Gastrocnemius medialis (tissue), 4 donors: ENCODE data around the gene LMO2. TPM values are rescaled to one million over a fixed set of nuclear protein-coding genes. Genes with fewer than 3 reads are reported as not detected.
"Not testable (repeated sequence)": the region's sequence is repeated elsewhere in the genome, so short reads cannot be mapped to it uniquely, and the experiment has no call there.

Experiments used
- ATAC-seq, 2 donors: fragments of 150-250 bp; one replicate each; pipeline ENCODE4 v1.9.1; 2016
- DNase-seq, 2 donors: peaks; one replicate each; pipeline ENCODE4 v3.0.0-alpha.2; 2019
- H3K27ac ChIP-seq, 4 donors: fragments of 200-600 bp; sonication (generic); 1 replicate in 1 of 4; 2 replicates in 3 of 4; pipeline ENCODE4 v1.5.1; 2016 to 2018; ENCODE audit warnings: mild to moderate bottlenecking in 2 of 4, moderate library complexity in 1 of 4
- H3K27me3 ChIP-seq, 3 donors: fragments of 200-600 bp; sonication (generic) in 2 of 3; 1 replicate in 1 of 3; 2 replicates in 2 of 3; pipeline versions ENCODE4 v1.5.1 to v1.6.0; 2016 to 2019; ENCODE audit warnings: mild to moderate bottlenecking in 1 of 3, moderate library complexity in 1 of 3
- H3K36me3 ChIP-seq, 2 donors: fragments of 200-600 bp; sonication (generic) in 1 of 2; one replicate each; pipeline ENCODE4 v1.5.1; 2017 to 2018
- H3K4me1 ChIP-seq, 2 donors: fragments of 200-600 bp; sonication (generic) in 1 of 2; one replicate each; pipeline ENCODE4 v1.5.1; 2016 to 2017; ENCODE audit warnings: mild to moderate bottlenecking in 2 of 2
- H3K4me3 ChIP-seq, 4 donors: fragments of 200-600 bp; sonication (generic) in 3 of 4; 1 replicate in 1 of 4; 2 replicates in 3 of 4; pipeline ENCODE4 v1.5.1; 2016 to 2019; ENCODE audit warnings: mild to moderate bottlenecking in 2 of 4
- H3K9me3 ChIP-seq, 3 donors: fragments of 200-600 bp; sonication (generic) in 2 of 3; 1 replicate in 1 of 3; 2 replicates in 2 of 3; pipeline ENCODE4 v1.5.1; 2016 to 2019
- POLR2A ChIP-seq, 2 donors: fragments of 450-650 bp; IDR thresholded peaks; one replicate each; pipeline ENCODE4 v1.6.1; 2017; ENCODE audit warnings: antibody characterized with exemption in 2 of 2, mild to moderate bottlenecking in 2 of 2, moderate library complexity in 2 of 2
- in situ Hi-C, 4 donors: fragments of 200-750 bp; cut with MboI; loops; one replicate each; pipeline versions ENCODE4 v1.15.0 to v1.8.0; 2017; ENCODE audit warnings: low sequenced_read_pairs in 4 of 4
- intact Hi-C: fragments of 100-400 bp; cut with DNase I; formaldehyde crosslinking; loops from one replicate; pipeline ENCODE4 v1.15.1; 2023; ENCODE audit warnings: low total_unique reads
- total RNA-seq, 4 donors: library from RNA; depleted of rRNA; stranded (reverse); fragments of >200 nt; gene quantifications; one replicate each; pipeline versions ENCODE4 v1.1.0 to v1.2.3, GENCODE V29; 2016
- TF ChIP-seq, protein P1 (sequence below), 5 experiments: fragments of 450-650 bp in 3 of 5; fragments of 200-600 bp in 2 of 5; sonication (generic) in 2 of 5; IDR thresholded peaks in 4 of 5; conservative IDR thresholded peaks in 1 of 5; 1 replicate in 4 of 5; 2 replicates in 1 of 5; pipeline ENCODE4 v1.5.1; 2016 to 2019; ENCODE audit warnings: antibody characterized with exemption in 5 of 5, mild to moderate bottlenecking in 3 of 5, moderate library complexity in 3 of 5

LMO2 gene
- total RNA-seq, 4 donors from 2014 or later = 5.3 to 41.9 (median 19.2) TPM

DNA sequence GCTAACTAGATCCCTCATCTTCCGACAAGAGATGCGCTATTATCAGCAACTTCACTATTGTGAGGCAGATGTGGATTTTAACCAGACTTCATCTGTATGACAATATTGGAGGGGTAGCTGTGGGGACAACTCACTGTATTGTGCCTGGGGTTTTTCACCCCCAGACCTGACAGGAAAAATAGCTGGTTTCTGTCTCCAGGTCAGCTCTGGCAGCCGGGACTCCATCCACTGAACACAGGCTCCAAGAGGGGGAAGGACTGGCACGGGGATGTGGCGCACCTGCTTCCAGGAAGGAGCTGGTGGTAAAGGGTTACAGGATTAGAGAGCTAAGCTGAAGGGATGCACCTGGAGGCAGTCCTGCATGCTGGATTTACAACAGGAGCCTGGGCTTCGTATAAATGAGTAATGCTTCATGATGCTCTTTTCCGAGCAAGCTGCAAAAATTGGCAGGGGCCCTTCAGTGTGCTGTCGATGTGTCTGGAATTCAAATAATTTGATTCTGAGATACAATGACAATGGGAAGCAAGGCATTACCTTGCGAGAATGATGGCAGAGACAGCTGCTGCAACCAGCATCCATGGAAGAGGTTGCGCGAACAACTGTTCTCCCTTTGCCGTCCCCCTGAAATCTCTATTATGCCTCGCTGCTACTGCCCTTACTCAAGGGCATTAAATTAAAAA is 49.5 kb downstream of the LMO2 start:
- Histone ChIP-seq H3K27ac (no peak overlapping the region), H3K27me3 (peaks cover 0 to 13% (median 4%) of the 10 kb centered on the region in 3 donors), H3K4me3 (no peak overlapping the region), H3K4me1 (no peaks in the 10 kb centered on the region), H3K9me3 (no peaks in the 10 kb centered on the region), H3K36me3 (no peaks in the 10 kb centered on the region)
- no peak for ATAC-seq
- no peak for DNase-seq
- in situ Hi-C loops (no loop called here), intact Hi-C loops (no loop called here)
- no peak for TF ChIP-seq POLR2A (IDR thresholded peaks at IDR 0.05)
- TF ChIP-seq, protein P1, sequence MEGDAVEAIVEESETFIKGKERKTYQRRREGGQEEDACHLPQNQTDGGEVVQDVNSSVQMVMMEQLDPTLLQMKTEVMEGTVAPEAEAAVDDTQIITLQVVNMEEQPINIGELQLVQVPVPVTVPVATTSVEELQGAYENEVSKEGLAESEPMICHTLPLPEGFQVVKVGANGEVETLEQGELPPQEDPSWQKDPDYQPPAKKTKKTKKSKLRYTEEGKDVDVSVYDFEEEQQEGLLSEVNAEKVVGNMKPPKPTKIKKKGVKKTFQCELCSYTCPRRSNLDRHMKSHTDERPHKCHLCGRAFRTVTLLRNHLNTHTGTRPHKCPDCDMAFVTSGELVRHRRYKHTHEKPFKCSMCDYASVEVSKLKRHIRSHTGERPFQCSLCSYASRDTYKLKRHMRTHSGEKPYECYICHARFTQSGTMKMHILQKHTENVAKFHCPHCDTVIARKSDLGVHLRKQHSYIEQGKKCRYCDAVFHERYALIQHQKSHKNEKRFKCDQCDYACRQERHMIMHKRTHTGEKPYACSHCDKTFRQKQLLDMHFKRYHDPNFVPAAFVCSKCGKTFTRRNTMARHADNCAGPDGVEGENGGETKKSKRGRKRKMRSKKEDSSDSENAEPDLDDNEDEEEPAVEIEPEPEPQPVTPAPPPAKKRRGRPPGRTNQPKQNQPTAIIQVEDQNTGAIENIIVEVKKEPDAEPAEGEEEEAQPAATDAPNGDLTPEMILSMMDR (IDR thresholded peaks at IDR 0.05 in 4 of 5, conservative IDR thresholded peaks at IDR 0.05 in 1 of 5) = no peak

DNA sequence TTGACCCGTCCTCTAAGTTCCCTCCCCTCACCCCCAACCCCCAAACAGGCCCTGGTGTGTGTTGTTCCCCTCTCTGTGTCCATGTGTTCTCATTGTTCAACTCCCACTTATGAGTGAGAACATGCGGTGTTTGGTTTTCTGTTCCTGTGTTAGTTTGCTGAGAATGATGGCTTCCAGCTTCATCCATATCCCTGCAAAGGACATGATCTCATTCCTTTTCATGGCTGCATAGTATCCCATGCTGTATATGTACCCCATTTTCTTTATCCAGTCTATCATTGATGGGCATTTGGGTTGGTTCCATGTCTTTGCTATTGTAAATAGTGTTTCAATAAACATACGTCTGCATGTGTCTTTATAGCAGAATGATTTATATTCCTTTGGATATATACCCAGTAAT is 53.6 kb downstream of the LMO2 start:
- in situ Hi-C loops, H3K9me3 ChIP-seq: not testable (repeated sequence)

DNA sequence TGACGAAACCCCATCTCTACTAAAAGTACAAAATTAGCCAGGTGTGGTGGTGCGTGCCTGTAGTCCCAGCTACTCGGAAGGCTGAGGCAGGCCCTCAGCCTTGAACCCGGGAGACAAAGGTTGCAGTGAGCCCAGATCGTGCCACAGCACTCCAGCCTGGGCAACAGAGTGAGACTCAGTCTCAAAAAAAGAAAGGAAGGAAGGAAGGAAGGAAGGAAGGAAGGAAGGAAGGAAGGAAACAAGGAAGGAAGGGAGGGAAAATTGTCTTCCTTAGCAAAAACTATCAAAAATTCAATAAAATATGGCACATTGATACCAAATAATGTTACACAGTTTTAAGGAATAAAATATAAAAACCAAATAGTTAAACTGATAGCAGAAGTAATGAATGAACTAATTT is 54.5 kb downstream of the LMO2 start:
- ATAC-seq, H3K27me3 ChIP-seq, H3K27ac ChIP-seq, H3K4me3 ChIP-seq, H3K9me3 ChIP-seq, DNase-seq, H3K36me3 ChIP-seq, intact Hi-C loops, in situ Hi-C loops, H3K4me1 ChIP-seq: not testable (repeated sequence)

More for the DNA sequence above, 53.6 kb downstream of the LMO2 start:
- H3K4me3 ChIP-seq, H3K27ac ChIP-seq, ATAC-seq, H3K4me1 ChIP-seq, DNase-seq, intact Hi-C loops, H3K36me3 ChIP-seq: not testable (repeated sequence)
- peaks cover 0 to 13% (median 4%) of the 10 kb centered on the region in 3 donors for H3K27me3 ChIP-seq

DNA sequence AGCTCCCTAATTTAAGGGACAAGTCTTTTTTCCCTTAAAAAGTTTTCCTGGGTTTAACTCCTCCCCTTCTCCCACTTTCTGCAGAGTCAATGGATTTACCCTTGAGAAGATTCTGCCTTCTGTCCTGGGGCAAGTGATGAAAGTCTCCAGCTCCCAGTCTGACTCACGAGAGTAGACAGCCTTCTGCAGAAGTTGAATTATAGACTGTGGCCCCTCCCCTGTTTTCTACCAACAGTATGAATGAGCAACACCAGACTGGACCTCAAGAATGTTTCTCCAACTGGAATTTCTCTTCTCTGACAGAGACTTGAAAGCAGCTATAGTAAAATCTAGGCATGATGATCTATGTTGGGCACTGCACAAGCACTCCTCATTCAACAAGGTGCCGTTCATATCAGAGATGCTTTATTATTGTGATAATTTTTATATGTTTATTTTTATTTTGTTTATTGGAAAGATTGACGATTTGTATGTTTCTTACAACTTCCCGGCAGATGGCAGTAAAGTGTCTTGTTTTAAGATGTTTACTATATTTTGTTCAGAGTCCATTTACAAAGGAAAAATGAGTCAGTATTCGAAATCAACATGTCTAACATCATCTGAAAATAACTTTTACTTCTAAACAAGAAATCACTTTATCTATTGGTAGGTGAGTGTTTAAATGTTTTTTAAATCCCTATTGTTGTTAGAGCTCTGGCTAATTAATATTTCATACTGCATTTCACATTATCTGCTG is 56.6 kb downstream of the LMO2 start:
- no peak overlapping the region for H3K27ac ChIP-seq
- H3K36me3 ChIP-seq = no peaks in the 10 kb centered on the region
- H3K9me3 ChIP-seq = no peaks in the 10 kb centered on the region
- in situ Hi-C loops (no loop called here), intact Hi-C loops (no loop called here)
- H3K4me3 ChIP-seq = no peak overlapping the region
- DNase-seq (no peak), ATAC-seq (no peak)
- TF ChIP-seq, protein P1 (IDR thresholded peaks at IDR 0.05 in 4 of 5, conservative IDR thresholded peaks at IDR 0.05 in 1 of 5) = peak in 2 of 5 experiments; percentile 14 to 17
- no peak for TF ChIP-seq POLR2A (IDR thresholded peaks at IDR 0.05)
- H3K4me1 ChIP-seq = no peaks in the 10 kb centered on the region
- peaks cover 0 to 4% (median 0%) of the 10 kb centered on the region in 3 donors for H3K27me3 ChIP-seq

DNA sequence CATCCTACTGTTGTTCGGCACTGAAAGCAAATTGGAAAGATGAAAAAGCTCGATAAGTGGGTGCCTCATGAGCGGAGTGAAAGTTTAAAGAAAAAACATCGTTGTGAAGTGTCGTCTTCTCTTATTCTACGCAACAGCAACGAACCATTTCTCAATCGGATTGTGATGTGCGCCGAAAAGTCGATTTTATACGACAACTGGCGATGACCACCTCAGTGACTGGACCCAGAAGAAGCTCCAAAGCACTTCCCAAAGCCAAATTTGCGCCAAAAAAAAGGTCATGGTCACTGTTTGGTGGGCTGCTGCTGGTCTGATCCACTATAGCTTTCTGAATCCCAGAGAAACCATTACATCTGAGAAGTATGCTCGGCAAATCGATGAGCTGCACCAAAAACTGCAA is 59.2 kb downstream of the LMO2 start:
- in situ Hi-C loops = no loop called here
- TF ChIP-seq, protein P1 (IDR thresholded peaks at IDR 0.05 in 4 of 5, conservative IDR thresholded peaks at IDR 0.05 in 1 of 5) = no peak
- TF ChIP-seq POLR2A (IDR thresholded peaks at IDR 0.05) = no peak

More for the DNA sequence above, 59.2 kb downstream of the LMO2 start:
- peaks cover 6 to 9% of the 10 kb centered on the region in 2 donors for H3K4me1 ChIP-seq
- no peaks in the 10 kb centered on the region for H3K36me3 ChIP-seq
- H3K27me3 ChIP-seq = peaks cover 12 to 15% (median 14%) of the 10 kb centered on the region in 3 donors
- H3K4me3 ChIP-seq = no peak overlapping the region
- intact Hi-C loops = no loop called here
- ATAC-seq (no peak), DNase-seq (no peak)
- H3K27ac ChIP-seq = no peak overlapping the region
- H3K9me3 ChIP-seq = no peaks in the 10 kb centered on the region
